GM18507 (cell line): Measurements from ENCODE around the gene SLC20A1.
"Not testable (repeated sequence)": the region's sequence is repeated elsewhere in the genome, so short reads cannot be mapped to it uniquely, and the experiment has no call there.

ENCODE experiments used
- DNase-seq: peaks from one replicate; pipeline ENCODE4 v3.0.0; 2011; ENCODE audit warnings: low read depth; ENCODE audit not compliant: insufficient read length; ENCODE audit errors: extremely low spot score
- FAIRE-seq: peaks from 2 replicates; lab custom pipeline; 2011; peaks lifted over from hg19 to GRCh38; lab: Jason Lieb, UNC

SLC20A1 gene

GRCh38 chr2:112643488-112643887, 2.3 kb upstream of the SLC20A1 start:
- DNase-seq (no peak), FAIRE-seq (no peak)

GRCh38 chr2:112644155-112644932, 1.4 kb upstream of the SLC20A1 start:
- DNase-seq (no peak), FAIRE-seq (no peak)

DNA sequence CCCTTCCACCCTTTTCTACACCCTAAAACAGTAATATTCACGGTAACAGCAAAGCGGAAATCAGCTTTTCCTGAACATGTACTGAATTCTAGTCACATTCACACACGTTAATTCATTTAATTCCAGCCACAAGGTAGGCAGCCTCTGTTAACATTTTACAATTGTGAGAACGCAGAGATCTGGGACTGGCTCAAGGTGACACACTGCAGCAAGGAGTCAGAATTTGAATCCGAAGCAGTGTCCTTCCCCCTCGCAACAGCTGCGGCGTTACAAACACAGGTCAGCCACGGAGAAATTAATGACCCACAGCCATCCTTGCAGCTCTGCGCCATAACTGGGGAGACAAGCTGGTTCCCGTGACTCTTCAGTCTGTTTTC, 818 bp upstream of the SLC20A1 start:
- no peak for FAIRE-seq
- DNase-seq = no peak

GRCh38 chr2:112646102-112646719, 472 bp downstream of the SLC20A1 start:
- no peak for FAIRE-seq
- DNase-seq = no peak

DNA sequence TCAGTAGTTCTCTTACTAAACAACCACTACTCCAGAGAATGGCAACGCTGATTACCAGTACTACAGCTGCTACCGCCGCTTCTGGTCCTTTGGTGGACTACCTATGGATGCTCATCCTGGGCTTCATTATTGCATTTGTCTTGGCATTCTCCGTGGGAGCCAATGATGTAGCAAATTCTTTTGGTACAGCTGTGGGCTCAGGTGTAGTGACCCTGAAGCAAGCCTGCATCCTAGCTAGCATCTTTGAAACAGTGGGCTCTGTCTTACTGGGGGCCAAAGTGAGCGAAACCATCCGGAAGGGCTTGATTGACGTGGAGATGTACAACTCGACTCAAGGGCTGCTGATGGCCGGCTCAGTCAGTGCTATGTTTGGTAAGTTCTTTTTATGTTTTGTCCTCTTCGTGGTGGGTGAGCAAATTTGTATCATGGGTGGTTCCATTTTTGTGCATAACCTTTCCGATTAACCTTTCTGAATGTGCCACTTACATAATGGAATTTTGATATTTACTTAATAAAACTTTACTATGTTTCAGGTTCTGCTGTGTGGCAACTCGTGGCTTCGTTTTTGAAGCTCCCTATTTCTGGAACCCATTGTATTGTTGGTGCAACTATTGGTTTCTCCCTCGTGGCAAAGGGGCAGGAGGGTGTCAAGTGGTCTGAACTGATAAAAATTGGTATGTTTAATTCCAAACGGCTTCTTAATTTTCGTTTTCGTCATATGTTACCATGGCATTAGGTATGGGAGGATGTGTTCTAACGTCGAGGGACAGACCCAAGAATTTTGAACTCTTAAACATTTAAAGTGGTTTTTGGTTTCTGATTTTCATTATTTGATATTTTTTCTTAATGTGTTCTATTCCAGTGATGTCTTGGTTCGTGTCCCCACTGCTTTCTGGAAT, 1.3 kb downstream of the SLC20A1 start:
- DNase-seq (no peak), FAIRE-seq (peak; percentile 24)

- DNase-seq (no peak), FAIRE-seq (no peak)
Measured at GRCh38 chr2:112648081-112648480, 2.3 kb downstream of the SLC20A1 start.

GRCh38 chr2:112656679-112657078, 10.9 kb downstream of the SLC20A1 start:
- DNase-seq (no peak), FAIRE-seq (no peak)

DNA sequence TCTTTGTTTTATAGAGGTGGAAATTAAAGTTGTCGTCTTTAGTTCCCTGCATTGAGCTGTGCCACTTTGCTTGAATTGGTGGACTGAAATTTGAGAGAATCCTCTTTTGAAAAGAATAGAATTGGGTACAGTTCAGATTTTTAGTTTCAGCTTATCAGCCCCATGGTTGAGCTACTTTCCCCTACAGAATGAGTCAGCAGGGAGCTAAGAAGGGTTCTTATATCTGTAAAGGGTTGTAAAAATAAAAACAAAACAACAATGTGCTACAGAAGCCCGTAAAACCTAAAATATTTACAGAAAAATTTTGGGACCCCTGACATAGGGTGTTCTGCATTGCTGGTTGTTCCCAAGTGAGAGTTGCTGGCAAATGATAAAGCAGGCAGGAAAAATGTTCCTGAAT, 12.6 kb downstream of the SLC20A1 start:
- DNase-seq (no peak), FAIRE-seq (no peak)

DNA sequence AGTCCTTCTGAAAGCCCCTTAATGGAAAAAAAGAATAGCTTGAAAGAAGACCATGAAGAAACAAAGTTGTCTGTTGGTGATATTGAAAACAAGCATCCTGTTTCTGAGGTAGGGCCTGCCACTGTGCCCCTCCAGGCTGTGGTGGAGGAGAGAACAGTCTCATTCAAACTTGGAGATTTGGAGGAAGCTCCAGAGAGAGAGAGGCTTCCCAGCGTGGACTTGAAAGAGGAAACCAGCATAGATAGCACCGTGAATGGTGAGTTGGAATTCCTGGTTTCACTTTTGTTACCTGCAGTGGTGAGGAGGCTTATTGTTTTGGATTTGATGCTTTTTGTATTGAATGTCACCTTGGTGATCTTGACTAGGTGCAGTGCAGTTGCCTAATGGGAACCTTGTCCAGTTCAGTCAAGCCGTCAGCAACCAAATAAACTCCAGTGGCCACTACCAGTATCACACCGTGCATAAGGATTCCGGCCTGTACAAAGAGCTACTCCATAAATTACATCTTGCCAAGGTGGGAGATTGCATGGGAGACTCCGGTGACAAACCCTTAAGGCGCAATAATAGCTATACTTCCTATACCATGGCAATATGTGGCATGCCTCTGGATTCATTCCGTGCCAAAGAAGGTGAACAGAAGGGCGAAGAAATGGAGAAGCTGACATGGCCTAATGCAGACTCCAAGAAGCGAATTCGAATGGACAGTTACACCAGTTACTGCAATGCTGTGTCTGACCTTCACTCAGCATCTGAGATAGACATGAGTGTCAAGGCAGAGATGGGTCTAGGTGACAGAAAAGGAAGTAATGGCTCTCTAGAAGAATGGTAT, 13.3 kb downstream of the SLC20A1 start:
- FAIRE-seq = no peak
- no peak for DNase-seq

DNA sequence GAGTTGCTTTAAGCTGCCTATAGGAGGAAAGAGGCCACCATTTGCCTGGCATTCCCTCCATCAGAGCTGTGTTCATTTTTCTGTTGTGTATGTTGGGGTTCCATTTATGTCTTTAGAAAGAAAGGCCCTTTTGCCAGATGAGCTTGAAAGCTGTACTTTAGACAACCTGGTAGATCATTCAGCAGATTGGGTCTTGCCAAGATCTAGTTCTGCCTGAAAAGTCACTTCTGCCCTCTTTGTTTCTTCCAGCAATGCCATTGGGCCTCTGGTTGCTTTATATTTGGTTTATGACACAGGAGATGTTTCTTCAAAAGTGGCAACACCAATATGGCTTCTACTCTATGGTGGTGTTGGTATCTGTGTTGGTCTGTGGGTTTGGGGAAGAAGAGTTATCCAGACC, 14.4 kb downstream of the SLC20A1 start:
- no peak for FAIRE-seq
- no peak for DNase-seq

DNA sequence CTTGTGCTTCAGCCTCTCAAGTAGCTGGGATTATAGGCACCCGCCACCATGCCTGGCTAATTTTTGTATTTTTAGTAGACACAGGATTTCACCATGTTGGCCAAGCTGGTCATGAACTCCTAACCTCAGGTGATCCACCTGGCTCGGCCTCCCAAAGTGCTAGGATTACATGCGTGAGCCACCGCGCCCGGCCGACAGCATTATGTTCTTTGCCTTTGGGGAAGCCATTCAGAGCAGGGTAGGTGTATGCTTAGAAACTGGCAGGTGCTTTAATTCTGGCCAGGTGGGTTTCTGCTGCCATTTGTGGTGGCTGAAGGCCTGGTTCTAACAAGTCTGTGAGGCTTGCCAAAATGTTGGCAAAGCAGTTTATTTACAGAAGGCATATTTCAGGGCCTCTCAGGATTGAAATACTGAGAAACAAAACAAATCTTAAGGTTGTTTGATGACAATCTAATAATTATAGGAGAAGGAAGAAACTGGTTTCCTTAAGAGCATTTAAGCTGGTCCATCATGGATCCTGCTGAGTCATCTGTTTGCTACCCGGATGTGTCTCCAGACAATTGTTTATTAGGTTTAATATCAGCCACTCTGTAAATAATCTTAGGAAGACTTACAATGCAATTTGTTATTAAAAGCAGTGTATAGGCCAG, 16.0 kb downstream of the SLC20A1 start:
- no peak for FAIRE-seq
- no peak for DNase-seq

DNA sequence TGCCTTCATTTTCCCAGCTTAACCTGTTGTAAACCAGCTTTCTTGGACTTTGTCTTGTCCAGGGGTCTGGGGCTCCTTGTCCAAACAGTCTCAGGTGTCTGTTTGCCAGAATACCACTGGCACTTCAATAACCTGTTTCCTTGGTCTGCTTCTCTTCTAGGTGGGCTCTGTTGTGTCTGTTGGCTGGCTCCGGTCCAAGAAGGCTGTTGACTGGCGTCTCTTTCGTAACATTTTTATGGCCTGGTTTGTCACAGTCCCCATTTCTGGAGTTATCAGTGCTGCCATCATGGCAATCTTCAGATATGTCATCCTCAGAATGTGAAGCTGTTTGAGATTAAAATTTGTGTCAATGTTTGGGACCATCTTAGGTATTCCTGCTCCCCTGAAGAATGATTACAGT, 17.0 kb downstream of the SLC20A1 start:
- FAIRE-seq = no peak

GRCh38 chr2:112664689-112665088, 18.9 kb downstream of the SLC20A1 start:
- no peak for FAIRE-seq
- DNase-seq = no peak

More for the DNA sequence above, 17.0 kb downstream of the SLC20A1 start:
- no peak for DNase-seq

DNA sequence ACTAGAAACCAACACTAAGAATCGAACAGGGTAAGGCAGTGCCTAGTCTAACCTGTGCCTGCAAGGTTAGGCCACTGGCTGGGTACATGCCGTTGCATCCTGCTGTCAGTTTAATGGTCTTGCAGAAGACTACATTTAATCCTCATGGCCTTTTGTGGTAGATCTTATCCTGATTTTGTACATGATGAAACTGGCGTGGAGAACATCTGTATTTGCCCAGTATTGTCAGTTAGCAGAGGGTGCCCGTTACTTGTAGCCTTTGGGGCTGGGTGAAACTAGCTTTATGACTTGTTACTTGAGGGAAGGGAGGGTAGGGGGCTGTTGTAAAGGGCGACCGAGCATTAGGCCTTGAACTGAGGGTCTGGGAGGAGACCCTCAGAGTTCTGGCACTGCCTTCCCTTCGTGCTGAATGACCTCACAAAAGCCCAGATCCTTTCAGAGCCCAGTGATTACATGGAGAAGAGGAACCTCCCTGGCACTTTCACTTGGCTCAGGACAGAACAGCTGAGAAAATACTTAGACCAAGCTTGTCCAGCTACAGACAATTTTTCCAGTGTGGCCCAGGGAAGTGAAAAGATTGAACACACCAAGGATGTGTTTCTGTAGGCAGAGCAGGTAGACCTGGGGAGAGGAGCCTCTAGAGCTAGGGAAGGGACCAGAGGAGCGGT, 19.5 kb downstream of the SLC20A1 start:
- DNase-seq = no peak
- FAIRE-seq = no peak

DNA sequence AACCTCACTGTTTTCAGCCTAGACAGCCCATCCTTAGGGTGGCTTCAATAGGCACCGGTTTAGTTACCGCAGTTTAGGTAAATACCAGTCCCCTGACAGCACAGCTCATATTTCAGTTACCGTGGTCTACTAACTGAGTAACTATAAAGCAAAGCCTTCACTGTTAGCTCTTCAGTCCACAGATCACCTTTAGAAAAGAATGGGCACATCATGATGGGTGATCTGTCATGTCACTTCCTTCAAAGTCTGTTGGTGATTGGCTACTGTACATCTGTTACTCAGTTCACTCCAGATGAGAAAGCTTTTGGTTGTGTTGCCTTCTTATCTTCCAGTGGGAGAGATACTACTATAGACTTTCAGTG, 21.0 kb downstream of the SLC20A1 start:
- DNase-seq (no peak), FAIRE-seq (no peak)

DNA sequence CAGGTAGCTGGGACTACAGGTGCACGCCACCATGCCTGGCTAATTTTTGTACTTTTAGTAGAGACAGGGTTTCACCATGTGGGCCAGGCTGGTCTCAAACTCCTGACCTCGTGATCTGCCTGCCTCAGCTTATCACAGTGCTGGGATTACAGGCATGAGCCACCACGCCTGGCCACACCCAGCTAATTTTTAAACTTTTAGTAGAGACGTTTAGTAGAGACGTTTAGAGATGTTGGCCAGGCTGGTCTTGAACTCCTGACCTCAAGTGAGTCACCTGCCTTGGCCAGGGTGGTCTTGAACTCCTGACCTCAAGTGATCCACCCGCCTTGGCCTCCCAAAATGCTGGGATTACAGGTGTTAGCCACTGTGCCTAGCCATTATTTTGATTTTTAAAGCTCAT, 21.8 kb downstream of the SLC20A1 start:
- not testable (repeated sequence) for FAIRE-seq, DNase-seq

- FAIRE-seq (no peak), DNase-seq (no peak)
Measured at GRCh38 chr2:112669667-112670066, 23.9 kb downstream of the SLC20A1 start.

GRCh38 chr2:112670252-112671022, 24.7 kb downstream of the SLC20A1 start:
- FAIRE-seq = no peak

More at GRCh38 chr2:112670252-112671022, 24.7 kb downstream of the SLC20A1 start:
- no peak for DNase-seq
